Measurements from ENCODE around the gene USE1. TPM values are rescaled to one million over a fixed set of nuclear protein-coding genes. Genes with fewer than 3 reads are reported as not detected.

USE1 gene
- total and polyA plus RNA-seq, 9 of the 15 experiments (the other 6 are each of a cell fraction or from before 2014, with no cell fraction given): 17.3 to 52.4 (median 34.0) TPM

DNA sequence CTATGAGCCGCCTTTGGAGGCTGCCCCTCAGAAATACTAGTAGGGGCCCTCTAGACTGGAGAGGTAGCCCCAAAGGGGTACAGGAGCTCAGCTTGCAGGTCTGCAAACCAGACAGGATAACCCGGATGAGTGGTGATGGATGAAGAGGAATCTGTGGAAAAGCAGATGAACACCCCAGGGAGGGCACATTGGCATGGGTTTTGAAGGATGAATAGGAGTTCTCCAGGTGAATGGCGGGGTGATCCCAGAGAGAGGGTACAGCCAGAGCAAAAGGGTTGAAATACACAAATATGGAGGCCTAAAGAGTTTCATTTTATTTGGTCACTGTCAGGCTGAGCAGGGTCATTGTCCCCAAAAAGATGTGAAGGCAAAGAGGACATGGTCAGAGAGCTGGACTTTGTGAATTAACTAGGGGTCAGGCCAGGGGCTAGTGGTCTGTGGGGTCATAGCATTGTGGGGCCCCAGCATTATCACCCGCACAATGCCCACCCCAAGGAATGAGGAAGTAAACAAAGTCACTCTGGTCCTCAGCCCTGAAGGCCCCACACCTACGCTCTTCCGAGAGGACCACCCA, 25.8 kb downstream of the USE1 start:
- Histone ChIP-seq H3K36me3 (ENCODE audit: control insufficient read depth, insufficient read depth, low read length) (peaks cover 45% of the 10 kb centered on the region; the same call in 2 of the 3 replicates), H3K9me3 (replicated peaks; ENCODE audit: control insufficient read depth, insufficient read depth, low read depth, low read length) (no peaks in the 10 kb centered on the region), H3K4me3 (no peak overlapping the region), H3K9me1 (ENCODE audit: control insufficient read depth, insufficient read depth, low read length) (no peaks in the 10 kb centered on the region), H3K27ac (ENCODE audit: extremely low read depth, low read depth, low read length) (no peak overlapping the region), H3K79me2 (ENCODE audit: control insufficient read depth, insufficient read depth, low read length) (peaks cover 61% of the 10 kb centered on the region), H3K9ac (ENCODE audit: insufficient read depth in 1 of 2, low read depth in 2 of 2, low read length in 2 of 2) (peak overlapping the region in 1 of 2 experiments; percentile 77; a peak in 2 of 4 replicates), H4K20me1 (replicated peaks; ENCODE audit: control insufficient read depth, insufficient read depth, low read length) (peaks cover 15% of the 10 kb centered on the region), H3K4me2 (ENCODE audit: insufficient read depth, low read length) (no peak overlapping the region), H2AFZ (ENCODE audit: low read depth, low read length) (no peak overlapping the region), H3K27me3 (ENCODE audit: control insufficient read depth in 2 of 2, insufficient read depth in 2 of 2, low read length in 2 of 2) (no peaks in the 10 kb centered on the region), H3K4me1 (replicated peaks in 1 of 2; ENCODE audit: control insufficient read depth in 2 of 2, insufficient read depth in 2 of 2, low read length in 2 of 2) (peaks cover 20 to 58% of the 10 kb centered on the region in 2 experiments)
- DNase-seq (ENCODE audit: extremely low read depth in 1 of 4, low spot score in 3 of 4): no peak
- POLR2A ChIA-PET: interaction anchor here (0.6 to 11.3 kb wide), 8 partner anchors 15 to 560 kb away, joined by 3 to 129 read pairs (median 3); partner anchors contain the start of genes BABAM1, DDA1, OCEL1 and USE1
- no peak for FAIRE-seq
- intact Hi-C loops (cut with micrococcal nuclease) (no loop called here), in situ Hi-C loops (cut with MboI) (no loop called here)
- 95% methylated on average over 6 of the region's 6 CpGs for WGBS (ENCODE audit: insufficient coverage, low coverage, missing lambda C conversion rate)
- no peak for TF ChIP-seq MTA3 (IDR thresholded peaks at IDR 0.05; ENCODE audit: borderline replicate concordance)
- no peak for TF ChIP-seq HMGN3 (IDR thresholded peaks at IDR 0.05; ENCODE audit: borderline replicate concordance, extremely low read depth, insufficient read length, low read depth, low read length)
- 0 out of 2 replicates have a peak, but pooled peaks have one; percentile 11 for TF ChIP-seq RBFOX2 (IDR thresholded peaks at IDR 0.05; ENCODE audit: low read depth, low read length)
- TF ChIP-seq ZNF695 (CRISPR knock-in tag; IDR thresholded peaks at IDR 0.05): no peak
- ATAC-seq: no peak
- BruUV-seq (replicated peaks): no TSS peak
- CTCF ChIA-PET (ENCODE audit: low intra/inter-chr PET ratio): no interaction called here

All from K562 (cell line).